PFSK-1 (cell line): ENCODE results near the gene TPX2.

ENCODE experiments used
- POLR2AphosphoS5 ChIP-seq: IDR thresholded peaks from 2 replicates; pipeline ENCODE4 v1.6.1; 2012; ENCODE audit warnings: low read depth, mild to moderate bottlenecking, control low read depth, low read length, moderate library complexity
- REST ChIP-seq, 2 experiments: IDR thresholded peaks; 2 replicates each; pipeline versions ENCODE4 v1.6.1 to v1.8.0; 2011 to 2012; ENCODE audit warnings: low read depth in 2 of 2, low read length in 2 of 2, control low read depth in 1 of 2, inconsistent platforms in 1 of 2, mild to moderate bottlenecking in 1 of 2, moderate library complexity in 1 of 2; ENCODE audit not compliant: insufficient read depth in 1 of 2
- TAF1 ChIP-seq: IDR thresholded peaks from 2 replicates; pipeline ENCODE4 v1.6.1; 2012; ENCODE audit warnings: low read length, control low read depth, borderline replicate concordance; ENCODE audit not compliant: insufficient read depth

- no peak for TF ChIP-seq REST (IDR thresholded peaks at IDR 0.05; ENCODE audit: insufficient read depth in 1 of 2, low read depth in 2 of 2, low read length in 2 of 2)
- TF ChIP-seq POLR2AphosphoS5, result no peak
- no peak for TF ChIP-seq TAF1
These were observed 22.7 kb upstream of the TPX2 start for GRCh38 chr20:31716351-31716750.
